ENCODE measurements around the gene PDE8A.

PDE8A gene

DNA sequence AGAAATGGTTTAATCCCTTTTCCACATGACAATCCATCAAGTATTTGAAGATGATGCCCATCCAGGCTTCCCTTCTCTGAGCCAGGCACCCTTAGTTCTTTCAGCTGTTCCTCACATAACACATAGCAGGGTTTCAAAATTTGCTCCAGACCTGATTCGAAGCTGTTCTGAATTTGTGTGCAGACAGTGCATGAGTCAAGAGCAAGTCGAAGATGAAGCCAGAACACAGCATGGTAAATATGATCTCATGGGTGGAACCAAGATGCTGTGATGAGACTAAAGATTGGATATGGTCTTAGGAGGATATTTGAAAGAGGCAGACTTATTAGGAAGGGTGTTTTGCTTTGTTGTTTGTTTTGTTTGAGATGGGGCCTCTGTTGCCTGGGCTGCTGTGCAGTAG, 32.6 kb upstream of the PDE8A start:
- Histone ChIP-seq H3K4ac (ENCODE audit: low read depth, low read length) (no peak overlapping the region), H3K23ac (ENCODE audit: low read length) (no peak overlapping the region), H3K18ac (ENCODE audit: low read length) (no peak overlapping the region), H3K27ac (ENCODE audit: low read depth, low read length) (no peak overlapping the region), H3K9ac (ENCODE audit: low read length) (no peak overlapping the region), H3K4me1 (ENCODE audit: control insufficient read depth, low read depth, low read length) (no peaks in the 10 kb centered on the region), H2BK5ac (ENCODE audit: low read length) (no peak overlapping the region), H2BK120ac (ENCODE audit: low read depth, low read length) (no peak overlapping the region), H4K8ac (ENCODE audit: low read depth, low read length) (no peak overlapping the region), H3K36me3 (ENCODE audit: control insufficient read depth, insufficient read depth, low read length) (no peaks in the 10 kb centered on the region), H3K27me3 (ENCODE audit: insufficient read depth, low read length, poor library complexity) (no peaks in the 10 kb centered on the region), H2BK15ac (replicated peaks; ENCODE audit: low read depth) (no peak overlapping the region), H3K79me1 (ENCODE audit: low read length) (no peaks in the 10 kb centered on the region), H3K56ac (ENCODE audit: low read length) (no peak overlapping the region), H4K5ac (ENCODE audit: low read length) (no peak overlapping the region), H2AK5ac (ENCODE audit: low read length) (no peak overlapping the region), H3K79me2 (ENCODE audit: control insufficient read depth, insufficient read depth, low read length) (no peaks in the 10 kb centered on the region), H3K4me2 (ENCODE audit: low read length) (no peak overlapping the region), H3K4me3 (ENCODE audit: low read length) (no peak overlapping the region)
- no CpG with 5 or more reads among the region's 2 CpGs for WGBS (ENCODE audit: extremely low coverage, insufficient coverage, low lambda C conversion rate)
- no peak for DNase-seq

DNA sequence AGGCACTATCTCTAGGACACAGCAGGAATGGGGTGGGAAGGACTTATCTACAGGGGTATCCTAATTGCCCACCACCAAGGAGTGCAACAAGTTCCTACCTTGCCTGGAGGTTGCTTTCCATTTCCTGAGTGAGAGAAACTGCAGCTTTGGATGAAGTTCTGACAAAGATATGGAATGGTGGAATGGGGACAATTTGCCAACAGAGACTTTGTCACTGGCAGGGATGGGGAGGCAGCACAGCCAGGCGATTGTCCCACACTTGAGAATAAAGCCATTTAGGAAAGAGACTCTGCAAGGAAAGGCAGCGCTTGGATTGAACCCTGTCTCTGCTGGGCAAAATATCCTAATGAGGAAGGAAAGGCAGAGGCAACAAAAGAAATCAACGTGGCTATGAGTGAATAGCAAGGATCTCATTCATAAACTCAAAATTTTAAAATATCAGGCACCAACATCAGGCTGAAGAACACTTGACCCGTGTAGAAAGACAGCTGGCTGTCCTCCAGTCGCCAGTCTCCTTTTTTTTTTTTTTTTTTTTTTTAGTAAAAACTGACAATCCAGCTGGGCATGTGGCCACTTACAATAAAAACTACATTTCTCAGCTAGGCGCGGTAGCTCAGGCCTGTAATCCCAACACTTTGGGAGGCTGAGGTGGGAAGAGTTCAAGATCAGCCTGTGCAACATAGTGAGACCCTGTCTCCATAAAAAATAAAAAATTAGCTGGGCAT, 31.6 kb upstream of the PDE8A start:
- Histone ChIP-seq H4K8ac (ENCODE audit: low read depth, low read length) (no peak overlapping the region), H2BK5ac (ENCODE audit: low read length) (no peak overlapping the region), H3K23ac (ENCODE audit: low read length) (no peak overlapping the region), H3K18ac (ENCODE audit: low read length) (no peak overlapping the region), H3K27ac (ENCODE audit: low read depth, low read length) (no peak overlapping the region), H3K56ac (ENCODE audit: low read length) (no peak overlapping the region), H3K4ac (ENCODE audit: low read depth, low read length) (no peak overlapping the region), H3K4me3 (ENCODE audit: low read length) (no peak overlapping the region), H2AK5ac (ENCODE audit: low read length) (no peak overlapping the region), H3K79me2 (ENCODE audit: control insufficient read depth, insufficient read depth, low read length) (no peaks in the 10 kb centered on the region), H3K9ac (ENCODE audit: low read length) (no peak overlapping the region), H3K36me3 (ENCODE audit: control insufficient read depth, insufficient read depth, low read length) (no peaks in the 10 kb centered on the region), H3K4me1 (ENCODE audit: control insufficient read depth, low read depth, low read length) (no peaks in the 10 kb centered on the region), H2BK120ac (ENCODE audit: low read depth, low read length) (no peak overlapping the region), H2BK15ac (replicated peaks; ENCODE audit: low read depth) (no peak overlapping the region), H3K27me3 (ENCODE audit: insufficient read depth, low read length, poor library complexity) (no peaks in the 10 kb centered on the region), H3K79me1 (ENCODE audit: low read length) (no peaks in the 10 kb centered on the region), H3K4me2 (ENCODE audit: low read length) (no peak overlapping the region), H4K5ac (ENCODE audit: low read length) (no peak overlapping the region)
- WGBS (ENCODE audit: extremely low coverage, insufficient coverage, low lambda C conversion rate): no CpG with 5 or more reads among the region's 7 CpGs
- no peak for DNase-seq

DNA sequence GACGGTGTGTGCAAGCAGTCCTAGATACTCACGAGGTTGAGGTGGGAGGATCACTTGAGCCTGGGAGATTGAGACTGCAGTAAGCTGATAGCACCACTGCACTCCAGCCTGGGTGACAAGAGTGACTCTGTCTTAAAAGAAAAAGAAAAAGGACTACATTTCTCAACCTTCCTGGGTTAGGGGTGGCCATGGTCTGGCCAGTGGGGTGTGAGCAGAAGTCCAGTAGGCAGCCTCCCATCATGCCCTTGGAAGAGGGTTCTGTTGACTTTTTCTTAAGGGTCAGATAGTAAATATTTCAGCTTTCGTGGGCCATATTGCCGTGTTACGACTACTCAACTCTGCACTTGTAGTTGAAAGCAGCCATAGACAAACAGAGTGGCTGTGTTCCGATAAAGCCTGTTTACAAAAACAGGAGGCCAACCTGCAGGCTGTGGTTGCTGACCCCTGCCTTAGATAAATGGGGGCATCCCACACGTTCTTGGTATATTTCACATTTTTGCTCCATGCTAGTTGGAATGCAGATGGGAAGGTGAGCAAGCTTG, 31.0 kb upstream of the PDE8A start:
- Histone ChIP-seq H3K4me2 (ENCODE audit: low read length) (no peak overlapping the region), H3K27ac (ENCODE audit: low read depth, low read length) (no peak overlapping the region), H3K4me3 (ENCODE audit: low read length) (no peak overlapping the region), H2AK5ac (ENCODE audit: low read length) (no peak overlapping the region), H3K18ac (ENCODE audit: low read length) (no peak overlapping the region), H3K79me1 (ENCODE audit: low read length) (no peaks in the 10 kb centered on the region), H3K27me3 (ENCODE audit: insufficient read depth, low read length, poor library complexity) (no peaks in the 10 kb centered on the region), H3K4ac (ENCODE audit: low read depth, low read length) (no peak overlapping the region), H2BK15ac (replicated peaks; ENCODE audit: low read depth) (no peak overlapping the region), H3K79me2 (ENCODE audit: control insufficient read depth, insufficient read depth, low read length) (no peaks in the 10 kb centered on the region), H3K36me3 (ENCODE audit: control insufficient read depth, insufficient read depth, low read length) (no peaks in the 10 kb centered on the region), H2BK5ac (ENCODE audit: low read length) (no peak overlapping the region), H2BK120ac (ENCODE audit: low read depth, low read length) (no peak overlapping the region), H3K4me1 (ENCODE audit: control insufficient read depth, low read depth, low read length) (no peaks in the 10 kb centered on the region), H3K23ac (ENCODE audit: low read length) (no peak overlapping the region), H4K8ac (ENCODE audit: low read depth, low read length) (no peak overlapping the region), H4K5ac (ENCODE audit: low read length) (no peak overlapping the region), H3K9ac (ENCODE audit: low read length) (no peak overlapping the region), H3K56ac (ENCODE audit: low read length) (no peak overlapping the region)
- WGBS (ENCODE audit: extremely low coverage, insufficient coverage, low lambda C conversion rate): no CpG with 5 or more reads among the region's 7 CpGs
- no peak for DNase-seq

DNA sequence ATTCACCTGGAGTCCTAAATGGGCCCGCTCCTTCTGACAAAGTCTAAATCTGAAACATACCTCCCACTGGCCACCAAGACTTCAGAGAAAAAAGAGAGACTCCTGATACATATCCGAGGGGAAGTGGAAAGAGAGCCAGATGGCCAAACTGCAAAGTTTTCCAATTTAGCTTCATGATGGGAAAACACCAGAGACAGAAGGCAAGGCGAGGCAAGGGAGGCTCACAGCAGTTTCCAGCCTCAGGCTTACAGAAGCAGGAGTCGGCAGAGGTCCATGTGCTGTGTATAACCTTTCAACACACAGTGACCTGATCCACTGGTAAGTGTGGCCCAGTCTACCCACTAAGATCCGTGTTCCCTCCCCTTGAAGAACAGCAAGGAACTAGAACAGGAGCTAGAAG, 29.9 kb upstream of the PDE8A start:
- no peaks in the 10 kb centered on the region for H3K79me1 ChIP-seq (ENCODE audit: low read length)
- H3K27ac ChIP-seq (ENCODE audit: low read depth, low read length): no peak overlapping the region
- H3K23ac ChIP-seq (ENCODE audit: low read length): no peak overlapping the region
- no peak overlapping the region for H2BK5ac ChIP-seq (ENCODE audit: low read length)
- H4K5ac ChIP-seq (ENCODE audit: low read length): no peak overlapping the region
- no peak overlapping the region for H3K4ac ChIP-seq (ENCODE audit: low read depth, low read length)
- no peaks in the 10 kb centered on the region for H3K79me2 ChIP-seq (ENCODE audit: control insufficient read depth, insufficient read depth, low read length)
- no peak overlapping the region for H3K4me2 ChIP-seq (ENCODE audit: low read length)
- no peaks in the 10 kb centered on the region for H3K36me3 ChIP-seq (ENCODE audit: control insufficient read depth, insufficient read depth, low read length)
- no CpG with 5 or more reads among the region's 5 CpGs for WGBS (ENCODE audit: extremely low coverage, insufficient coverage, low lambda C conversion rate)
- H4K8ac ChIP-seq (ENCODE audit: low read depth, low read length): no peak overlapping the region
- no peak overlapping the region for H3K4me3 ChIP-seq (ENCODE audit: low read length)
- no peak overlapping the region for H2BK15ac ChIP-seq (replicated peaks; ENCODE audit: low read depth)
- no peaks in the 10 kb centered on the region for H3K27me3 ChIP-seq (ENCODE audit: insufficient read depth, low read length, poor library complexity)
- H3K18ac ChIP-seq (ENCODE audit: low read length): no peak overlapping the region
- H3K56ac ChIP-seq (ENCODE audit: low read length): no peak overlapping the region
- H2AK5ac ChIP-seq (ENCODE audit: low read length): no peak overlapping the region
- H3K9ac ChIP-seq (ENCODE audit: low read length): no peak overlapping the region
- no peak overlapping the region for H2BK120ac ChIP-seq (ENCODE audit: low read depth, low read length)
- H3K4me1 ChIP-seq (ENCODE audit: control insufficient read depth, low read depth, low read length): no peaks in the 10 kb centered on the region
- DNase-seq: no peak

DNA sequence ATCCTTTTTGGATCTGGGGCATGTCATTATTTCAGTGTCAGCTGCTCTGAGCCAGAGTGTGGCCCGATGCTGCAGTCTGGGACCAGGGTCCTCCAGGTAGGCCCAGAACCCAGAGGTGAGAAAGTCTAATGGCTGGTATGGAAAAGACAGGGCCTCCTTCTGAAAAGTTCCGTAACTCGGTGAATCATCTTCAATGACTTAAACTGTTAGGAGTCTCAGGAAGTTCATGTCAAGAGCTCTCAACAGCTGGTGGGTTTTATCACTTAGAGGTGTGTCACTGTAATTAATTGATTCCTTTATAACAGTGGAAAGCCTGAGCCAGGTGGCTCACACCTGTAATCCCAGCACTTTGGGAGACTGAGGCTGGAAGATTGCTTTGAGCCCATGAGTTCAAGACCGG, 28.5 kb upstream of the PDE8A start:
- H3K79me1 ChIP-seq (ENCODE audit: low read length): no peaks in the 10 kb centered on the region
- no peak overlapping the region for H2BK5ac ChIP-seq (ENCODE audit: low read length)
- H3K4me3 ChIP-seq (ENCODE audit: low read length): no peak overlapping the region
- H3K56ac ChIP-seq (ENCODE audit: low read length): no peak overlapping the region
- H4K8ac ChIP-seq (ENCODE audit: low read depth, low read length): no peak overlapping the region
- H3K36me3 ChIP-seq (ENCODE audit: control insufficient read depth, insufficient read depth, low read length): no peaks in the 10 kb centered on the region
- no peak overlapping the region for H2AK5ac ChIP-seq (ENCODE audit: low read length)
- H2BK120ac ChIP-seq (ENCODE audit: low read depth, low read length): peak overlapping the region; percentile 39
- no peak overlapping the region for H3K4me2 ChIP-seq (ENCODE audit: low read length)
- H3K27me3 ChIP-seq (ENCODE audit: insufficient read depth, low read length, poor library complexity): no peaks in the 10 kb centered on the region
- no CpG with 5 or more reads among the region's 4 CpGs for WGBS (ENCODE audit: extremely low coverage, insufficient coverage, low lambda C conversion rate)
- H3K4me1 ChIP-seq (ENCODE audit: control insufficient read depth, low read depth, low read length): no peaks in the 10 kb centered on the region
- H3K9ac ChIP-seq (ENCODE audit: low read length): no peak overlapping the region
- H2BK15ac ChIP-seq (replicated peaks; ENCODE audit: low read depth): no peak overlapping the region
- H3K27ac ChIP-seq (ENCODE audit: low read depth, low read length): no peak overlapping the region
- H3K23ac ChIP-seq (ENCODE audit: low read length): no peak overlapping the region
- H3K79me2 ChIP-seq (ENCODE audit: control insufficient read depth, insufficient read depth, low read length): no peaks in the 10 kb centered on the region
- H4K5ac ChIP-seq (ENCODE audit: low read length): no peak overlapping the region
- H3K18ac ChIP-seq (ENCODE audit: low read length): no peak overlapping the region
- no peak for DNase-seq
- H3K4ac ChIP-seq (ENCODE audit: low read depth, low read length): no peak overlapping the region

DNA sequence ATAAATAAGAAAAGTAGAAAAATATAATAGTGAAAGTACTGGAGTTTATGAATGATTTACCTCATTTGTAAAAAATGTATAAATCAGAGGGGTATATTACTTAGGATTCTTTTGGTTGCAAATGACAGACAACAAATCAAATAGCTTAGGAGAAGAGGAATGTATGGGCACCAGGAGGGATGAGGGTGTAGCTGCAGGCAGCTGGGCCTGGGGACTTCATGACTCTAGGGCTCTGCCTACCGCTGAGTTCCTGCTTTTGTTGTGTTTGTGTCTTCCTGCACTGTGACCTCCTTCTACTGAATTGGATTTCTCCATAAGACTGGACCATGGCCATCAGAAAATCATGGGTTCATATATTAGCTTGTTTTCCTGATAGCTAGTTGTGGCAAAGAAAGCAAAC, 27.9 kb upstream of the PDE8A start:
- Histone ChIP-seq H2BK120ac (ENCODE audit: low read depth, low read length) (no peak overlapping the region), H3K79me1 (ENCODE audit: low read length) (no peaks in the 10 kb centered on the region), H3K4me1 (ENCODE audit: control insufficient read depth, low read depth, low read length) (no peaks in the 10 kb centered on the region), H3K56ac (ENCODE audit: low read length) (no peak overlapping the region), H3K18ac (ENCODE audit: low read length) (no peak overlapping the region), H4K8ac (ENCODE audit: low read depth, low read length) (no peak overlapping the region), H3K4me2 (ENCODE audit: low read length) (no peak overlapping the region), H3K4me3 (ENCODE audit: low read length) (no peak overlapping the region), H3K23ac (ENCODE audit: low read length) (no peak overlapping the region), H2AK5ac (ENCODE audit: low read length) (no peak overlapping the region), H3K9ac (ENCODE audit: low read length) (no peak overlapping the region), H3K36me3 (ENCODE audit: control insufficient read depth, insufficient read depth, low read length) (no peaks in the 10 kb centered on the region), H3K27me3 (ENCODE audit: insufficient read depth, low read length, poor library complexity) (no peaks in the 10 kb centered on the region), H4K5ac (ENCODE audit: low read length) (no peak overlapping the region), H2BK15ac (replicated peaks; ENCODE audit: low read depth) (no peak overlapping the region), H3K79me2 (ENCODE audit: control insufficient read depth, insufficient read depth, low read length) (no peaks in the 10 kb centered on the region), H3K4ac (ENCODE audit: low read depth, low read length) (no peak overlapping the region), H2BK5ac (ENCODE audit: low read length) (no peak overlapping the region), H3K27ac (ENCODE audit: low read depth, low read length) (no peak overlapping the region)
- no CpG with 5 or more reads among the region's 1 CpG for WGBS (ENCODE audit: extremely low coverage, insufficient coverage, low lambda C conversion rate)
- DNase-seq: no peak

Data from mesendoderm (in vitro differentiated cells).